H9 (cell line): Measurements from ENCODE around the gene KCNH2. TPM values are rescaled to one million over a fixed set of nuclear protein-coding genes. Genes with fewer than 3 reads are reported as not detected.

ENCODE experiments used
- DNase-seq: peaks from one replicate; pipeline ENCODE4 v3.0.0-alpha.2; 2017
- H2AFZ ChIP-seq: one replicate; pipeline ENCODE4 v1.6.1; 2013; ENCODE audit warnings: mild to moderate bottlenecking, low read length, control low read depth, moderate library complexity
- H2AK5ac ChIP-seq: 2 replicates; pipeline ENCODE4 v1.6.1; 2013; ENCODE audit warnings: low read length, control low read depth, mixed read lengths; ENCODE audit not compliant: insufficient read length
- H2BK120ac ChIP-seq: one replicate; pipeline ENCODE4 v1.6.1; 2013; ENCODE audit warnings: low read depth, mild to moderate bottlenecking, low read length, control low read depth, inconsistent platforms; ENCODE audit not compliant: poor library complexity, severe bottlenecking
- H2BK12ac ChIP-seq: 2 replicates; pipeline ENCODE4 v1.6.1; 2013; ENCODE audit warnings: low read length, control low read depth, mixed read lengths, low read depth; ENCODE audit not compliant: insufficient read length
- H2BK15ac ChIP-seq: 2 replicates; pipeline ENCODE4 v1.6.1; 2013; ENCODE audit warnings: low read depth, low read length, control low read depth
- H2BK20ac ChIP-seq: one replicate; pipeline ENCODE4 v1.6.1; 2013; ENCODE audit warnings: low read depth, mild to moderate bottlenecking, low read length, control low read depth, inconsistent platforms; ENCODE audit not compliant: poor library complexity, severe bottlenecking
- H2BK5ac ChIP-seq: 2 replicates; pipeline ENCODE4 v1.6.1; 2013; ENCODE audit warnings: low read length, control low read depth, mixed read lengths; ENCODE audit not compliant: insufficient read length
- H3K14ac ChIP-seq: 2 replicates; pipeline ENCODE4 v1.6.1; 2013; ENCODE audit warnings: low read length, control low read depth; ENCODE audit not compliant: insufficient read depth
- H3K18ac ChIP-seq: 2 replicates; pipeline ENCODE4 v1.6.1; 2013; ENCODE audit warnings: low read depth, mild to moderate bottlenecking, mixed read lengths, low read length, control low read depth; ENCODE audit not compliant: insufficient read length
- H3K23ac ChIP-seq: 2 replicates; pipeline ENCODE4 v1.6.1; 2013; ENCODE audit warnings: low read length, control low read depth, mixed read lengths, low read depth; ENCODE audit not compliant: insufficient read length
- H3K23me2 ChIP-seq: 2 replicates; pipeline ENCODE4 v1.6.1; 2013; ENCODE audit warnings: low read depth, mild to moderate bottlenecking, mixed read lengths, low read length, control low read depth; ENCODE audit not compliant: insufficient read length, poor library complexity, severe bottlenecking
- H3K27ac ChIP-seq: 2 replicates; pipeline ENCODE4 v1.5.1; 2013; ENCODE audit warnings: low read length, control low read depth, mixed read lengths, low read depth; ENCODE audit not compliant: insufficient read length
- H3K27me3 ChIP-seq: 2 replicates; pipeline ENCODE4 v1.6.1; 2013; ENCODE audit warnings: low read length, control low read depth, inconsistent platforms; ENCODE audit not compliant: insufficient read depth
- H3K4ac ChIP-seq: 2 replicates; pipeline ENCODE4 v1.6.1; 2013; ENCODE audit warnings: low read depth, mild to moderate bottlenecking, control low read depth, inconsistent platforms, low read length, moderate library complexity
- H3K4me1 ChIP-seq: 2 replicates; pipeline ENCODE4 v1.6.1; 2013; ENCODE audit warnings: low read length, control low read depth, inconsistent platforms; ENCODE audit not compliant: insufficient read depth
- H3K4me2 ChIP-seq: 2 replicates; pipeline ENCODE4 v1.6.1; 2013; ENCODE audit warnings: low read length, control low read depth, mixed read lengths; ENCODE audit not compliant: insufficient read length, insufficient read depth
- H3K56ac ChIP-seq: 2 replicates; pipeline ENCODE4 v1.6.1; 2013; ENCODE audit warnings: low read depth, mild to moderate bottlenecking, mixed read lengths, low read length, control low read depth; ENCODE audit not compliant: insufficient read length
- H3K79me1 ChIP-seq: 2 replicates; pipeline ENCODE4 v1.6.1; 2013; ENCODE audit warnings: low read depth, mild to moderate bottlenecking, moderate library complexity, low read length, control low read depth, inconsistent platforms; ENCODE audit not compliant: insufficient read depth, poor library complexity, severe bottlenecking
- H3K79me2 ChIP-seq: 2 replicates; pipeline ENCODE4 v1.6.1; 2013; ENCODE audit warnings: low read length, control low read depth, inconsistent platforms; ENCODE audit not compliant: insufficient read depth
- H3K9ac ChIP-seq: 2 replicates; pipeline ENCODE4 v1.6.1; 2013; ENCODE audit warnings: low read length, control low read depth, mixed read lengths; ENCODE audit not compliant: insufficient read length; ENCODE audit errors: extremely low read depth
- H3K9me3 ChIP-seq: one replicate; pipeline ENCODE4 v1.6.1; 2013; ENCODE audit warnings: low read depth, low read length, inconsistent platforms; ENCODE audit not compliant: control insufficient read depth
- H3T11ph ChIP-seq: one replicate; pipeline ENCODE4 v1.6.1; 2013; ENCODE audit warnings: mild to moderate bottlenecking, low read length, control low read depth, inconsistent platforms
- H4K20me1 ChIP-seq: one replicate; pipeline ENCODE4 v1.6.1; 2013; ENCODE audit not compliant: control insufficient read depth, insufficient read length, insufficient read depth
- H4K5ac ChIP-seq: 2 replicates; pipeline ENCODE4 v1.6.1; 2013; ENCODE audit warnings: low read depth, mild to moderate bottlenecking, mixed read lengths, low read length, control low read depth; ENCODE audit not compliant: insufficient read length
- H4K8ac ChIP-seq: replicated peaks from 2 replicates; pipeline ENCODE4 v1.6.1; 2013; ENCODE audit warnings: low read length, control low read depth, mixed read lengths, low read depth; ENCODE audit not compliant: insufficient read length
- H4K91ac ChIP-seq: 2 replicates; pipeline ENCODE4 v1.6.1; 2013; ENCODE audit warnings: low read depth, mild to moderate bottlenecking, moderate library complexity, mixed read lengths, low read length, control low read depth; ENCODE audit not compliant: insufficient read length
- H3K27ac Mint-ChIP-seq, 3 experiments: 2 replicates in 2 of 3; 3 replicates in 1 of 3; pipeline ENCODE4 v1.8.0; 2020 to 2021; ENCODE audit warnings: mixed read lengths in 3 of 3, mild to moderate bottlenecking in 1 of 3, moderate library complexity in 1 of 3
- H3K27me3 Mint-ChIP-seq: 2 replicates; pipeline ENCODE4 v1.8.0; 2021; ENCODE audit warnings: low read depth, mild to moderate bottlenecking, moderate library complexity, mixed read lengths
- H3K36me3 Mint-ChIP-seq, 3 experiments: 2 replicates in 2 of 3; 3 replicates in 1 of 3; pipeline ENCODE4 v1.8.0; 2020 to 2021; ENCODE audit warnings: low read depth in 3 of 3, mixed read lengths in 3 of 3; ENCODE audit not compliant: insufficient read depth in 1 of 3
- H3K4me1 Mint-ChIP-seq, 2 experiments: 2 replicates each; pipeline ENCODE4 v1.8.0; 2020; ENCODE audit warnings: mixed read lengths in 2 of 2
- H3K4me3 Mint-ChIP-seq, 2 experiments: 2 replicates in 1 of 2; 3 replicates in 1 of 2; pipeline ENCODE4 v1.8.0; 2020 to 2021; ENCODE audit warnings: mild to moderate bottlenecking in 2 of 2, mixed read lengths in 2 of 2, moderate library complexity in 1 of 2
- H3K9me3 Mint-ChIP-seq, 2 experiments: 2 replicates in 1 of 2; 3 replicates in 1 of 2; pipeline ENCODE4 v1.8.0; 2020; ENCODE audit warnings: mild to moderate bottlenecking in 2 of 2, mixed read lengths in 2 of 2, moderate library complexity in 1 of 2
- WGBS: extraction: QIAGEN DNeasy Blood & Tissue Kit; methylation state at CpG from one replicate; pipeline ENCODE4 v1.1.7; 2013; ENCODE audit warnings: missing lambda C conversion rate, low lambda C conversion rate, mixed read lengths; ENCODE audit not compliant: insufficient read length; ENCODE audit errors: extremely low coverage; 5-methylcytosine and 5-hydroxymethylcytosine counted together
- total RNA-seq: library from RNA; stranded (reverse); gene quantifications from 2 replicates; pipeline ENCODE4 v1.2.1, GENCODE V29; 2021
- TF ChIP-seq, protein P1 (sequence below): fragments of 200-600 bp; sonication (generic); conservative IDR thresholded peaks from 3 replicates; pipeline ENCODE4 v1.8.0; 2021; ENCODE audit warnings: antibody characterized with exemption, mild to moderate bottlenecking

KCNH2 gene
- total RNA-seq, 1 experiment from 2014 or later = 4.5 TPM

DNA sequence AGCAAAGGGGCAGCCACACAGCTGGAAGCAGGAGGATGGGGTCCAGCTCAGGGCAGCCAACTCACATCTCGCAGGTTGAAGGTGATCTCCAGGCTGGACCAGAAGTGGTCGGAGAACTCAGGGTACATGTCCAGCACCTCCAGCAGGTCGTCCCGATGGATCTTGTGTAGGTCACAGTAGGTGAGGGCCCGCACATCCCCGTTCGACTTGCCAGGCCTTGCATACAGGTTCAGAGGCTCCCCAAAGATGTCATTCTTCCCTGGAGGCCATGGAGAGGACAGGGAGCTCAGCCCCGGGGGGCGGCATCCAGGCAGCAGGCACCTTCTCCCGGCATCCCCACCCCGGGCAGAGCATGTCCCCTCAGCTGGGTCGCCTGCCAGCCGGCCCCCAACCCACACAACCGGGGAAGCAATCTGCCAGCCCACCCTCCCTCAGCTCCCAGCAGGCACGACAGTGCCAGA is 29.3 kb downstream of the KCNH2 start:
- no peak overlapping the region for H3K14ac ChIP-seq
- Mint-ChIP-seq H3K4me3 (peak overlapping the region in 1 of 2 experiments; percentile 26; a peak in 2 of 5 replicates), H3K36me3 (peaks cover 0 to 12% (median 0%) of the 10 kb centered on the region in 3 experiments; a peak in 3 of 7 replicates), H3K27me3 (peaks cover 3% of the 10 kb centered on the region), H3K4me1 (peaks cover 25 to 34% of the 10 kb centered on the region in 2 experiments), H3K9me3 (no peaks in the 10 kb centered on the region; a peak in 1 of 5 replicates), H3K27ac (no peak overlapping the region)
- no peak overlapping the region for H3K23ac ChIP-seq
- no peak overlapping the region for H2BK15ac ChIP-seq
- no peak overlapping the region for H4K8ac ChIP-seq
- no peaks in the 10 kb centered on the region for H4K20me1 ChIP-seq
- H3K4me2 ChIP-seq = no peak overlapping the region
- H3K27me3 ChIP-seq = no peaks in the 10 kb centered on the region
- H2AFZ ChIP-seq = no peak overlapping the region
- no peak overlapping the region for H2BK20ac ChIP-seq
- no peaks in the 10 kb centered on the region for H3K79me2 ChIP-seq
- WGBS = no CpG with 5 or more reads among the region's 15 CpGs
- H3K4me1 ChIP-seq = no peaks in the 10 kb centered on the region; the same call in 1 of the 2 replicates
- DNase-seq = peak; percentile 23
- H2BK5ac ChIP-seq = no peak overlapping the region
- no peak overlapping the region for H3T11ph ChIP-seq
- no peak overlapping the region for H4K91ac ChIP-seq
- no peak overlapping the region for H3K4ac ChIP-seq
- H3K9ac ChIP-seq = no peak overlapping the region
- no peaks in the 10 kb centered on the region for H3K9me3 ChIP-seq
- H3K23me2 ChIP-seq = no peaks in the 10 kb centered on the region
- TF ChIP-seq, protein P1, sequence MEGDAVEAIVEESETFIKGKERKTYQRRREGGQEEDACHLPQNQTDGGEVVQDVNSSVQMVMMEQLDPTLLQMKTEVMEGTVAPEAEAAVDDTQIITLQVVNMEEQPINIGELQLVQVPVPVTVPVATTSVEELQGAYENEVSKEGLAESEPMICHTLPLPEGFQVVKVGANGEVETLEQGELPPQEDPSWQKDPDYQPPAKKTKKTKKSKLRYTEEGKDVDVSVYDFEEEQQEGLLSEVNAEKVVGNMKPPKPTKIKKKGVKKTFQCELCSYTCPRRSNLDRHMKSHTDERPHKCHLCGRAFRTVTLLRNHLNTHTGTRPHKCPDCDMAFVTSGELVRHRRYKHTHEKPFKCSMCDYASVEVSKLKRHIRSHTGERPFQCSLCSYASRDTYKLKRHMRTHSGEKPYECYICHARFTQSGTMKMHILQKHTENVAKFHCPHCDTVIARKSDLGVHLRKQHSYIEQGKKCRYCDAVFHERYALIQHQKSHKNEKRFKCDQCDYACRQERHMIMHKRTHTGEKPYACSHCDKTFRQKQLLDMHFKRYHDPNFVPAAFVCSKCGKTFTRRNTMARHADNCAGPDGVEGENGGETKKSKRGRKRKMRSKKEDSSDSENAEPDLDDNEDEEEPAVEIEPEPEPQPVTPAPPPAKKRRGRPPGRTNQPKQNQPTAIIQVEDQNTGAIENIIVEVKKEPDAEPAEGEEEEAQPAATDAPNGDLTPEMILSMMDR = no peak
- H3K27ac ChIP-seq = no peak overlapping the region
- no peaks in the 10 kb centered on the region for H3K79me1 ChIP-seq
- H3K18ac ChIP-seq = no peak overlapping the region
- no peak overlapping the region for H3K56ac ChIP-seq
- H2BK120ac ChIP-seq = no peak overlapping the region
- H2AK5ac ChIP-seq = no peak overlapping the region
- H4K5ac ChIP-seq = no peak overlapping the region
- H2BK12ac ChIP-seq = no peak overlapping the region
